Psoas muscle (tissue), 8 donors: Measurements from ENCODE around the gene SEMA3F. TPM values are rescaled to one million over a fixed set of nuclear protein-coding genes. Genes with fewer than 3 reads are reported as not detected.
"Not testable (repeated sequence)": the region's sequence is repeated elsewhere in the genome, so short reads cannot be mapped to it uniquely, and the experiment has no call there.

ENCODE experiments used
- ATAC-seq, 4 donors: fragments of 200-7000 bp; cut with Tn5 transposase; one replicate each; pipeline ENCODE4 v1.9.1; 2020; ENCODE audit warnings: moderate library complexity in 3 of 4, mild to moderate bottlenecking in 2 of 4
- DNase-seq, 2 donors: peaks; one replicate each; pipeline ENCODE4 v3.0.0-alpha.2; 2020
- H3K27ac ChIP-seq: fragments of 200-600 bp; one replicate; pipeline ENCODE4 v1.8.0; 2022
- H3K27me3 ChIP-seq, 3 donors: fragments of 200-600 bp in 1 of 3; one replicate each; pipeline versions ENCODE4 v1.6.1 to v1.8.0; 2013 to 2022; ENCODE audit warnings: low read length in 2 of 3, mild to moderate bottlenecking in 2 of 3, moderate library complexity in 1 of 3; ENCODE audit not compliant: insufficient read depth in 3 of 3
- H3K36me3 ChIP-seq, 2 donors: fragments of 200-600 bp in 1 of 2; one replicate each; pipeline versions ENCODE4 v1.6.1 to v1.8.0; 2013 to 2022; ENCODE audit warnings: low read depth in 1 of 2, mild to moderate bottlenecking in 1 of 2, moderate library complexity in 1 of 2; ENCODE audit not compliant: insufficient read depth in 1 of 2
- H3K4me1 ChIP-seq: fragments of 200-600 bp; one replicate; pipeline ENCODE4 v1.8.0; 2022
- H3K4me3 ChIP-seq: fragments of 200-600 bp; one replicate; pipeline ENCODE4 v1.8.0; 2022; ENCODE audit warnings: mild to moderate bottlenecking
- H3K9me3 ChIP-seq: fragments of 200-600 bp; one replicate; pipeline ENCODE4 v1.8.0; 2022
- WGBS, 3 donors: extraction: QIAGEN DNeasy Blood & Tissue Kit; methylation state at CpG; one replicate each; pipeline versions ENCODE4 v1.1.6 to v1.1.7; 2013; 5-methylcytosine and 5-hydroxymethylcytosine counted together
- intact Hi-C, 2 donors: fragments of 100-400 bp; cut with DNase I; formaldehyde crosslinking; loops; one replicate each; pipeline versions ENCODE4 v1.11.0 to v1.14.2; 2022
- polyA plus RNA-seq, 3 donors: library from polyadenylated mRNA; stranded (reverse); fragments of 200-250 nt; gene quantifications; one replicate each; pipeline ENCODE4 v1.2.3, GENCODE V29; 2013
- total RNA-seq, 4 donors: library from RNA; stranded (reverse); fragmentation: NEBNext Ultra II Directional in 2 of 4; extraction: Animal tissue kit (Norgen Biotek cat#: 25700) in 2 of 4; gene quantifications; one replicate each; pipeline versions ENCODE4 v1.2.1 to v1.2.4, GENCODE V29; 2021 to 2023
- TF ChIP-seq, protein P1 (sequence below): fragments of 200-600 bp; IDR thresholded peaks from one replicate; pipeline ENCODE4 v1.8.0; 2022; ENCODE audit warnings: antibody characterized with exemption
- donor health status: healthy with polysubstance abuse.
- donor health status: DM: no; HTN: no; CAD: no; lungs with moderate emphysema.
- donor health status: Bipolar disorder and iron deficiency.
- donor health status: healthy.
- donor health status: DM: yes; HTN: yes; CAD: no.
- donor health status: DM: no; HTN: no; CAD: no.
- donor health status: DM: no; HTN: no; CAD: no.
- donor health status: DM: yes; HTN: yes; CAD: no.

SEMA3F gene
- total and polyA plus RNA-seq, 7 donors, result 4.7 to 13.7 (median 7.6) TPM

DNA sequence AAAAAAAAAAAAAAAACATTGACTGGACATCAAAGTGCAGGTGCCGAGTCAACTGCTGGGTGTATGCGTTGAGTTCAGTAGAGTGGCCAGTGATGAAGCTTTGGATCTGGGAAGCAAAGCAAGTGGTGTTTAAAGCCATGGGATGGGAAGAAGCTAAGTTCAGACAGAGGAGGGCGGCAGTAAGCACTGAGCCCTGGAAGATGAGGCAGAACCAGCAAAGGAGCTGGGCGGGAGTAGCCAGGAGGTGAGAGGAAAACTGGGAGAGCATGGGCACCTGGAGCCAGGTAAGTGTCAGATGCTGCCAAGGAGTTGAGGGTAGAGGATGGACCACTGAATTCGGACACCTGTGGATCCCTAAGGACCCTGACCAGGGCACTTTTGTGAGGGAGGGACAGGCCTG, 69.5 kb downstream of the SEMA3F start:
- Histone ChIP-seq H3K27ac (no peak overlapping the region), H3K4me3 (no peak overlapping the region), H3K4me1 (peaks cover 9% of the 10 kb centered on the region), H3K36me3 (no peaks in the 10 kb centered on the region), H3K9me3 (no peaks in the 10 kb centered on the region), H3K27me3 (no peaks in the 10 kb centered on the region)
- DNase-seq (no peak), ATAC-seq (no peak)
- intact Hi-C loops, result loop anchor here in 1 of 2 donors (1.0 kb wide), 1 partner anchor 30 kb away; no protein-coding TSS in a partner anchor
- 64 to 71% (median 68%) methylated on average over 5 of the region's 5 CpGs for WGBS, 3 donors
- TF ChIP-seq, protein P1, sequence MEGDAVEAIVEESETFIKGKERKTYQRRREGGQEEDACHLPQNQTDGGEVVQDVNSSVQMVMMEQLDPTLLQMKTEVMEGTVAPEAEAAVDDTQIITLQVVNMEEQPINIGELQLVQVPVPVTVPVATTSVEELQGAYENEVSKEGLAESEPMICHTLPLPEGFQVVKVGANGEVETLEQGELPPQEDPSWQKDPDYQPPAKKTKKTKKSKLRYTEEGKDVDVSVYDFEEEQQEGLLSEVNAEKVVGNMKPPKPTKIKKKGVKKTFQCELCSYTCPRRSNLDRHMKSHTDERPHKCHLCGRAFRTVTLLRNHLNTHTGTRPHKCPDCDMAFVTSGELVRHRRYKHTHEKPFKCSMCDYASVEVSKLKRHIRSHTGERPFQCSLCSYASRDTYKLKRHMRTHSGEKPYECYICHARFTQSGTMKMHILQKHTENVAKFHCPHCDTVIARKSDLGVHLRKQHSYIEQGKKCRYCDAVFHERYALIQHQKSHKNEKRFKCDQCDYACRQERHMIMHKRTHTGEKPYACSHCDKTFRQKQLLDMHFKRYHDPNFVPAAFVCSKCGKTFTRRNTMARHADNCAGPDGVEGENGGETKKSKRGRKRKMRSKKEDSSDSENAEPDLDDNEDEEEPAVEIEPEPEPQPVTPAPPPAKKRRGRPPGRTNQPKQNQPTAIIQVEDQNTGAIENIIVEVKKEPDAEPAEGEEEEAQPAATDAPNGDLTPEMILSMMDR, result no peak

DNA sequence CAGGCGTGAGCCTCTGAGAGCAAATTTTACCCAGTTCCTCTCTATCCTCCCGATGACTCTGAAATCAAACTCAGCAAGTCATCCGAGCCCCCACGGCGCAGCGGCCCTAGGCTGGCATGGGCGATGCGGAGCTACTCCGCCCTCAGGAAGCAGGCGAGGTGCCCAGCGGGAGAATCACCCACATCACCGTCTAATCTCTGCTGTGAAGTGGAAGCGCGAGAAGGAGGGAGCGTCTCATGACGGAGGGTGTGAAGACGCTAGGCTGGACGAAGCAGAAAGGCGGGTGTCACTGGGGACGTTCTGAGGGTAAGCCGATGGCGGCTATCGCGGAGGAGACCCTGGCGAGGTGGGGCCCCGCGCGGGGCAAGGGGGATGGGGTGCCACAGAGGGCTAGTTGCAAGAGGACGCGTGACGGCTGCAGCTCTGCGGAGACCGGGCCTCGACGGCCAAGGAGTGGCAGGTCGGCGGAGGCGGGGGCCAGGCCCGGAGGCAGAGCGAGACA, 71.8 kb downstream of the SEMA3F start:
- Histone ChIP-seq H3K4me3 (peak overlapping the region; percentile 78), H3K4me1 (peaks cover 9% of the 10 kb centered on the region), H3K27ac (no peak overlapping the region), H3K9me3 (no peaks in the 10 kb centered on the region), H3K36me3 (no peaks in the 10 kb centered on the region), H3K27me3 (no peaks in the 10 kb centered on the region)
- ATAC-seq (peak in 3 of 4 donors; percentile 19 to 52 (median 30)), DNase-seq (peak in 1 of 2 donors; percentile 72)
- TF ChIP-seq, protein P1, result no peak
- intact Hi-C loops, result loop anchor here (1.0 to 2.0 kb wide), 4 partner anchors 20 to 46 kb away; no protein-coding TSS in a partner anchor
- WGBS, 3 donors, result 0 to 1% (median 1%) methylated on average over 30 to 40 of the region's 40 CpGs

DNA sequence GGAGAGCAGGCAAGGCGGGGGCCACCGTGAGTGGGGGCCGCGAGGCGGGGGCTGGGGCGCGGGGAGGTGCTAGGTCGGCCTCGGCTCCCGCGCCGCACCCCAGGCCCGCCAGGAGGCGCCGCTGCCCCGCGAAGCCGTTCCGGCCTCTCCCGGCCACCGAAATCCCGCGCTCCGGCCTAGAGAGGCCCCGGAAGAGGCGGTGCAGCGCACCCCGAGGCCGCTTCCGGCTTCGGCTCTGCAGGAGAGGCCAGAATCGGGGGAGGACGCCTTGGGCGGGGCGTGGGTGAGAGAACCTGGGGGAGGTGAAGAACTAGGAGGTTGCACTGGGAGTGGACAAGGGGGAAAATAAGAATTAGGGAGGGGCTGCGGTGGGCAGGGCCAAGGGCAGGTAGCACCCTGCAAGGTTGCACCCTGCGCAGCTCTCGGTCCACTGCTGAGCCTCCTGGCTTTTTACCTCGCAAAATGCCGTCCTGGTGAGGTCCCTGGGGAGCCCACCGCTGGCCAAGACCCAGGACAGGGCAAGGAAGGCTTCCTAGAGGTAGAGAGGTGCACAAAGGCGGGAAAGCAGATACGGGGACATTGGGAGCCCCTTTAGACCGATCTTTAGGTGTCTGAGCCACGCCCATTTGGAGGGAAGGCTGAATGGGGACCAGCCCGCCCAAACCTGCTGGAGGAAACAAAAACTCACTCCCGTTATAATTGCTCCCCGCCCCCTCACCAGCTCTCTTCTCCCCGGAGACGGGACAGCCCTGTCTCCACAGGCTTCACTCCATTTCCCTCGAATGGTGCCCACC, 72.5 kb downstream of the SEMA3F start:
- TF ChIP-seq, protein P1, result peak; percentile 94
- intact Hi-C loops, result loop anchor here (1.0 to 2.0 kb wide), 3 partner anchors 19 to 46 kb away; no protein-coding TSS in a partner anchor
- ATAC-seq, result peak; percentile 90 to 95 (median 92)
- DNase-seq, result peak; percentile 92 to 96
- Histone ChIP-seq H3K27me3 (no peaks in the 10 kb centered on the region), H3K36me3 (no peaks in the 10 kb centered on the region), H3K4me1 (peaks cover 5% of the 10 kb centered on the region), H3K27ac (peak overlapping the region; percentile 55), H3K9me3 (no peaks in the 10 kb centered on the region), H3K4me3 (peak overlapping the region; percentile 78)
- 1 to 2% (median 1%) methylated on average over 36 to 51 of the region's 51 CpGs for WGBS, 3 donors

DNA sequence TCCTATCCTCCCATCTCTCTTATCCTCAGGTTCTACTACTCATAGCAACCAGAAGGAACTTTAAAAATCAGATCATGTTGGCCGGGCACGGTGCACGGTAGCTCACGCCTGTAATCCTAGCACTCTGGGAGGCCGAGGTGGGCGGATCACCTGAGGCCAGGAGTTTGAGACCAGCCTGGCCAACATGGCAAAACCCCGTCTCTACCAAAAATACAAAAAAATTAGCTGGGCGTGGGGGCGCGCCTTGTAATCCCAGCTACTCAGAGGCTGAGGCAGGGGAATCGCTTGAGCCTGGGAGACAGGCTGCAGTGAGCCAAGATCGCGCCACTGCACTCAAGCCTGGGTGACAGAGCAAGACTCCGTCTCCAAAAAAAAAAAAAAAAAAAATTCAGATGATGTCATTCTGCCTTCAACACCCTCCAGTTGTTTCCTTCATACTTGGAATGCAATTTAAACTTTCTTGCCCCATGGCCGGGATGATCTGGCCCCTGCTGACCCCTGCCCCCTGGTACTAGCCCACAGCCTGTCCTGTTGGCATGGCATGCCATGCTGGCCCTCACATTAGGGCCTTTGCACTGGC, 73.2 kb downstream of the SEMA3F start:
- H3K4me1 ChIP-seq, DNase-seq, H3K36me3 ChIP-seq, intact Hi-C loops, H3K27me3 ChIP-seq, H3K27ac ChIP-seq, ATAC-seq, H3K9me3 ChIP-seq: not testable (repeated sequence)
- WGBS, 3 donors, result 44 to 60% (median 49%) methylated on average over 14 to 15 of the region's 15 CpGs
- H3K4me3 ChIP-seq, result peak overlapping the region; percentile 78

DNA sequence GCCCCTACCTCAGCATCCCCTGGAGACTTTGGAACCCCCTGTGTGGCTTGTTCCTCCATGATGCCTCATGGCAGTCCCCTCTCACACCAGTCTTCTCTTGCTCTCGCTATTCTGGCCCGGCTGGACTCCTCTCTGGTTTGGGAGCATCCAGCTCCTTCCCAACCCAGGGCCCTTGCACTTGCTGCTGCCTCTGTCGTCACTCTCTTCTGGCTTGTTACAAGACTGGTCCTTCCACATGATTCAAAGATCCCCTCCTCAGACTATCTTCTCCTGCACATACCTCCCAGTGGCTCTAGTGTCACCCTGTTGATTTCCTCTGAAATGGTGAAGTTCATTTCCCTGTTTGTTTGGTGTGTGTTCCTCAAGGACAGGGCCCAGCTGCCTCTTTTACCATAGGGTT, 74.4 kb downstream of the SEMA3F start:
- intact Hi-C loops, result no loop called here
- H3K9me3 ChIP-seq, result no peaks in the 10 kb centered on the region
- peaks cover 5% of the 10 kb centered on the region for H3K4me1 ChIP-seq
- DNase-seq (no peak), ATAC-seq (no peak)
- H3K36me3 ChIP-seq, result no peaks in the 10 kb centered on the region
- no peaks in the 10 kb centered on the region for H3K27me3 ChIP-seq
- no peak overlapping the region for H3K27ac ChIP-seq
- TF ChIP-seq, protein P1, result no peak
- no peak overlapping the region for H3K4me3 ChIP-seq
- 85 to 93% (median 91%) methylated on average over 3 of the region's 3 CpGs for WGBS, 3 donors
